H1 (cell line): Measurements from ENCODE around the gene GTSE1. TPM values are rescaled to one million over a fixed set of nuclear protein-coding genes. Genes with fewer than 3 reads are reported as not detected.

Source experiments
- CTCF ChIA-PET: fragments of 300-600 bp; sonication (Branson Sonifier 250); formaldehyde crosslinking; loops from one replicate; lab custom pipeline; 2021; ENCODE audit not compliant: partially characterized antibody; lab: Charles Lee
- POLR2A ChIA-PET: fragments of 300-600 bp; sonication (Branson Sonifier 250); formaldehyde crosslinking; loops from one replicate; lab custom pipeline; 2021; ENCODE audit warnings: inconsistent platforms; ENCODE audit not compliant: partially characterized antibody; lab: Charles Lee
- DNase-seq, 2 experiments: peaks; one replicate each; pipeline versions ENCODE4 v3.0.0 to v3.0.0-alpha.2; 2010 to 2022; ENCODE audit warnings: low spot score in 2 of 2, low read depth in 1 of 2, mixed read lengths in 1 of 2
- FAIRE-seq: peaks from 2 replicates; lab custom pipeline; 2011; peaks lifted over from hg19 to GRCh38; lab: Jason Lieb, UNC
- H2AFZ ChIP-seq: 2 replicates; pipeline ENCODE4 v1.8.1; 2012; ENCODE audit warnings: low read length, inconsistent platforms
- H2AK5ac ChIP-seq: 2 replicates; pipeline ENCODE4 v1.6.1; 2013; ENCODE audit warnings: low read depth, low read length
- H2BK120ac ChIP-seq: replicated peaks from 2 replicates; pipeline ENCODE3; 2013; ENCODE audit warnings: low read depth, low read length, inconsistent platforms
- H2BK12ac ChIP-seq: 2 replicates; pipeline ENCODE4 v1.6.1; 2013; ENCODE audit warnings: low read depth, low read length
- H2BK15ac ChIP-seq: 2 replicates; pipeline ENCODE4 v1.6.1; 2013; ENCODE audit warnings: low read length
- H2BK20ac ChIP-seq: 2 replicates; pipeline ENCODE4 v1.6.1; 2013; ENCODE audit warnings: low read length
- H2BK5ac ChIP-seq: 2 replicates; pipeline ENCODE4 v1.6.1; 2013; ENCODE audit warnings: low read depth, low read length
- H3K14ac ChIP-seq: 2 replicates; pipeline ENCODE4 v1.6.1; 2013; ENCODE audit warnings: inconsistent platforms; ENCODE audit not compliant: insufficient read length
- H3K18ac ChIP-seq: 2 replicates; pipeline ENCODE4 v1.6.1; 2013; ENCODE audit warnings: low read length; ENCODE audit errors: extremely low read depth
- H3K23ac ChIP-seq: 2 replicates; pipeline ENCODE4 v1.6.1; 2013; ENCODE audit warnings: inconsistent platforms; ENCODE audit not compliant: insufficient read length
- H3K23me2 ChIP-seq: 2 replicates; pipeline ENCODE4 v1.6.1; 2013; ENCODE audit warnings: low read depth, low read length
- H3K27ac ChIP-seq: 2 replicates; pipeline ENCODE4 v1.6.1; 2011; ENCODE audit warnings: low read depth, low read length, inconsistent platforms
- H3K27me3 ChIP-seq, 4 experiments: replicated peaks in 1 of 4; 1 replicate in 1 of 4; 2 replicates in 3 of 4; pipeline versions ENCODE4 v1.6.1 to v1.8.1; 2011 to 2013; ENCODE audit warnings: low read length in 3 of 4, mild to moderate bottlenecking in 3 of 4, inconsistent platforms in 2 of 4, mixed read lengths in 2 of 4, moderate library complexity in 1 of 4; ENCODE audit not compliant: control insufficient read depth in 3 of 4, insufficient read depth in 3 of 4; ENCODE audit errors: extremely low read depth in 1 of 4
- H3K36me3 ChIP-seq, 4 experiments: 2 replicates each; pipeline versions ENCODE4 v1.6.1 to v1.8.1; 2011 to 2013; ENCODE audit warnings: mild to moderate bottlenecking in 4 of 4, low read length in 3 of 4, moderate library complexity in 2 of 4, control low read depth in 1 of 4, inconsistent platforms in 1 of 4; ENCODE audit not compliant: insufficient read depth in 4 of 4, control insufficient read depth in 2 of 4
- H3K4ac ChIP-seq: replicated peaks from 2 replicates; pipeline ENCODE3; 2013; ENCODE audit warnings: low read length, low read depth, mixed read lengths, inconsistent platforms; ENCODE audit not compliant: insufficient read length
- H3K4me1 ChIP-seq, 4 experiments: replicated peaks in 1 of 4; 1 replicate in 1 of 4; 2 replicates in 3 of 4; pipeline versions ENCODE4 v1.6.1 to v1.8.1; 2011 to 2013; ENCODE audit warnings: low read length in 3 of 4, inconsistent platforms in 2 of 4, mixed read lengths in 1 of 4; ENCODE audit not compliant: insufficient read depth in 4 of 4, control insufficient read depth in 3 of 4
- H3K4me2 ChIP-seq, 2 experiments: 2 replicates each; pipeline versions ENCODE4 v1.6.1 to v1.8.1; 2011 to 2013; ENCODE audit warnings: low read depth in 2 of 2, low read length in 2 of 2, control low read depth in 1 of 2, inconsistent platforms in 1 of 2, mild to moderate bottlenecking in 1 of 2; ENCODE audit not compliant: insufficient read depth in 1 of 2
- H3K4me3 ChIP-seq, 4 experiments: fragments of 200-600, 300-600 bp in 1 of 4; sonication (generic), shearing (Covaris generic), sonication (Bioruptor Twin) in 1 of 4; 2 replicates each; pipeline versions ENCODE4 v1.5.1 to v1.8.1; 2011 to 2016; ENCODE audit warnings: low read length in 4 of 4, low read depth in 3 of 4, control low read depth in 2 of 4, inconsistent platforms in 2 of 4, mild to moderate bottlenecking in 2 of 4, mixed read lengths in 1 of 4, moderate library complexity in 1 of 4; ENCODE audit not compliant: insufficient read depth in 2 of 4; ENCODE audit errors: extremely low read depth in 1 of 4
- H3K56ac ChIP-seq: replicated peaks from 2 replicates; pipeline ENCODE3; 2013; ENCODE audit warnings: low read depth, mild to moderate bottlenecking, mixed read lengths, low read length, inconsistent platforms; ENCODE audit not compliant: insufficient read length
- H3K79me1 ChIP-seq: 2 replicates; pipeline ENCODE4 v1.6.1; 2013; ENCODE audit warnings: low read depth, low read length, control low read depth
- H3K79me2 ChIP-seq, 2 experiments: 2 replicates each; pipeline versions ENCODE4 v1.6.1 to v1.8.1; 2012 to 2013; ENCODE audit warnings: low read length in 2 of 2, mild to moderate bottlenecking in 2 of 2, inconsistent platforms in 1 of 2; ENCODE audit not compliant: insufficient read depth in 2 of 2, control insufficient read depth in 1 of 2
- H3K9ac ChIP-seq, 4 experiments: replicated peaks in 1 of 4; 1 replicate in 1 of 4; 2 replicates in 3 of 4; pipeline versions ENCODE4 v1.6.1 to v1.8.1; 2011 to 2013; ENCODE audit warnings: low read depth in 3 of 4, low read length in 3 of 4, control low read depth in 2 of 4, mild to moderate bottlenecking in 2 of 4, moderate library complexity in 2 of 4, inconsistent platforms in 1 of 4; ENCODE audit errors: extremely low read depth in 1 of 4
- H3K9me3 ChIP-seq, 2 experiments: 2 replicates each; pipeline versions ENCODE4 v1.6.1 to v1.8.1; 2012 to 2013; ENCODE audit warnings: mild to moderate bottlenecking in 2 of 2, moderate library complexity in 2 of 2, control low read depth in 1 of 2, inconsistent platforms in 1 of 2, low read depth in 1 of 2, low read length in 1 of 2, mixed read lengths in 1 of 2; ENCODE audit not compliant: insufficient read depth in 2 of 2
- H4K20me1 ChIP-seq, 2 experiments: replicated peaks in 1 of 2; 2 replicates each; pipeline versions ENCODE3 to v1.8.1; 2011 to 2013; ENCODE audit warnings: inconsistent platforms in 2 of 2, low read length in 2 of 2, mild to moderate bottlenecking in 1 of 2; ENCODE audit not compliant: insufficient read depth in 2 of 2, control insufficient read depth in 1 of 2
- H4K5ac ChIP-seq: 2 replicates; pipeline ENCODE4 v1.6.1; 2013; ENCODE audit warnings: low read length, low read depth, mixed read lengths, inconsistent platforms; ENCODE audit not compliant: insufficient read length
- H4K8ac ChIP-seq: 2 replicates; pipeline ENCODE4 v1.8.0; 2013; ENCODE audit warnings: mild to moderate bottlenecking, moderate library complexity, low read length, inconsistent platforms; ENCODE audit not compliant: insufficient read depth; ENCODE audit errors: extremely low read depth
- H4K91ac ChIP-seq: replicated peaks from 2 replicates; pipeline ENCODE3; 2013; ENCODE audit warnings: low read length, mixed read lengths, inconsistent platforms; ENCODE audit not compliant: insufficient read length
- CBX8 ChIP-seq: fragments of 300-800, 300-1000 bp; sonication (generic); IDR thresholded peaks from 2 replicates; pipeline ENCODE4 v1.7.1; 2016; ENCODE audit warnings: low read depth, low read length, borderline replicate concordance
- NRF1 ChIP-seq: IDR thresholded peaks from 2 replicates; pipeline ENCODE4 v1.6.1; 2011; ENCODE audit warnings: mild to moderate bottlenecking, low read depth, low read length, improper control_type of control experiment
- SIX5 ChIP-seq: IDR thresholded peaks from 2 replicates; pipeline ENCODE4 v1.6.1; 2011; ENCODE audit warnings: mild to moderate bottlenecking, low read depth, low read length
- SP1 ChIP-seq: IDR thresholded peaks from 2 replicates; pipeline ENCODE4 v1.6.1; 2011; ENCODE audit warnings: low read depth, low read length
- WGBS, 2 experiments: shearing (Covaris generic) in 1 of 2; methylation state at CpG; one replicate each; pipeline versions ENCODE4 v1.1.6 to v1.1.7; 2013 to 2015; ENCODE audit warnings: low lambda C conversion rate in 2 of 2, mixed read lengths in 2 of 2, inconsistent platforms in 1 of 2, low coverage in 1 of 2, missing lambda C conversion rate in 1 of 2; ENCODE audit not compliant: insufficient replicate concordance in 2 of 2, insufficient coverage in 1 of 2, insufficient read length in 1 of 2; ENCODE audit errors: extremely low coverage in 1 of 2, missing lambda C conversion rate in 1 of 2; 5-methylcytosine and 5-hydroxymethylcytosine counted together
- polyA plus RNA-seq, 7 experiments: library from polyadenylated mRNA; depleted of rRNA in 3 of 7; stranded (reverse) in 5 of 7; unstranded in 2 of 7; fragments of >200 nt in 5 of 7; fragments of 200-250 nt in 2 of 7; gene quantifications; 1 replicate in 5 of 7; 2 replicates in 1 of 7; 4 replicates in 1 of 7; pipeline versions ENCODE4 v1.2.1 to v1.2.3, GENCODE V29; 2011 to 2013; ENCODE audit warnings: missing spikeins in 2 of 7, mixed read lengths in 2 of 7
- total RNA-seq: library from RNA; stranded (reverse); fragmentation: NEBNext Ultra II Directional; extraction: Animal tissue kit (Norgen Biotek cat#: 25700); gene quantifications from 2 replicates; pipeline ENCODE4 v1.2.1, GENCODE V29; 2021
- TF ChIP-seq, protein P1 (sequence below): IDR thresholded peaks from 2 replicates; pipeline ENCODE4 v1.6.1; 2011; ENCODE audit warnings: low read depth, mild to moderate bottlenecking, low read length; ENCODE audit not compliant: insufficient read depth

Gene GTSE1
- total and polyA plus RNA-seq, 2 of the 8 experiments (the other 6 are each of a cell fraction or from before 2014, with no cell fraction given) = 17.5 to 38.6 TPM

- Histone ChIP-seq H3K9me3 (no peaks in the 10 kb centered on the region), H3K79me1 (peaks cover 12% of the 10 kb centered on the region), H2AK5ac (no peak overlapping the region), H3K14ac (no peak overlapping the region), H3K23ac (no peak overlapping the region), H3K9ac (no peak overlapping the region), H3K27me3 (no peaks in the 10 kb centered on the region), H3K79me2 (peaks cover 9 to 35% of the 10 kb centered on the region in 2 experiments), H3K23me2 (0 out of 2 replicates have a peak, but pooled peaks cover 2% of the 10 kb centered on the region), H2BK20ac (no peak overlapping the region), H3K4ac (no peak overlapping the region)
- ChIA-PET CTCF (no interaction called here), POLR2A (interaction anchor here (1.1 to 2.0 kb wide), 3 partner anchors 13 to 195 kb away, joined by 3 to 6 read pairs (median 3); no protein-coding TSS in a partner anchor)
- TF ChIP-seq SIX5 = no peak
- TF ChIP-seq, protein P1, sequence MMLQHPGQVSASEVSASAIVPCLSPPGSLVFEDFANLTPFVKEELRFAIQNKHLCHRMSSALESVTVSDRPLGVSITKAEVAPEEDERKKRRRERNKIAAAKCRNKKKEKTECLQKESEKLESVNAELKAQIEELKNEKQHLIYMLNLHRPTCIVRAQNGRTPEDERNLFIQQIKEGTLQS = no peak
- no peak for TF ChIP-seq SP1
- TF ChIP-seq NRF1 = no peak
- TF ChIP-seq CBX8 = no peak
- TF ChIP-seq, all 59 proteins: peak for 0
- WGBS, 2 experiments = 90% methylated on average over 9 of the region's 9 CpGs; no CpG with 5 or more reads in 1 of the 2 experiments
- H4K91ac ChIP-seq = no peak overlapping the region
- H3K18ac ChIP-seq = no peak overlapping the region
- H2BK15ac ChIP-seq = no peak overlapping the region
- no peak overlapping the region for H3K4me3 ChIP-seq
- H3K27ac ChIP-seq = no peak overlapping the region
- H3K56ac ChIP-seq = no peak overlapping the region
- no peak overlapping the region for H2BK12ac ChIP-seq
- no peak overlapping the region for H2AFZ ChIP-seq
- no peak overlapping the region for H2BK120ac ChIP-seq
- peaks cover 7 to 11% of the 10 kb centered on the region in 2 experiments for H4K20me1 ChIP-seq
- H3K36me3 ChIP-seq = peaks cover 13 to 43% (median 29%) of the 10 kb centered on the region in 4 experiments
- FAIRE-seq (no peak), DNase-seq (no peak)
- no peak overlapping the region; a peak in 1 of 4 replicates for H3K4me2 ChIP-seq
- no peak overlapping the region for H2BK5ac ChIP-seq
- H3K4me1 ChIP-seq = peaks cover 0 to 4% (median 3%) of the 10 kb centered on the region in 4 experiments; a peak in 3 of 7 replicates
- no peak overlapping the region for H4K8ac ChIP-seq
- H4K5ac ChIP-seq = no peak overlapping the region
Measured at GRCh38 chr22:46337870-46338269, 41.2 kb downstream of the GTSE1 start.
